Stimulated activated CD8-positive, alpha-beta memory T cell treated with anti-CD3 and anti-CD28 coated beads, Interleukin-15, amount 100 ng/mL, for 48 hours (primary cell): ENCODE data around the gene USP19.

ENCODE experiments used
- DNase-seq, 2 donors: peaks; one replicate each; pipeline ENCODE4 v3.0.0-alpha.2; 2020; ENCODE audit warnings: low read depth in 2 of 2

USP19 gene

DNA sequence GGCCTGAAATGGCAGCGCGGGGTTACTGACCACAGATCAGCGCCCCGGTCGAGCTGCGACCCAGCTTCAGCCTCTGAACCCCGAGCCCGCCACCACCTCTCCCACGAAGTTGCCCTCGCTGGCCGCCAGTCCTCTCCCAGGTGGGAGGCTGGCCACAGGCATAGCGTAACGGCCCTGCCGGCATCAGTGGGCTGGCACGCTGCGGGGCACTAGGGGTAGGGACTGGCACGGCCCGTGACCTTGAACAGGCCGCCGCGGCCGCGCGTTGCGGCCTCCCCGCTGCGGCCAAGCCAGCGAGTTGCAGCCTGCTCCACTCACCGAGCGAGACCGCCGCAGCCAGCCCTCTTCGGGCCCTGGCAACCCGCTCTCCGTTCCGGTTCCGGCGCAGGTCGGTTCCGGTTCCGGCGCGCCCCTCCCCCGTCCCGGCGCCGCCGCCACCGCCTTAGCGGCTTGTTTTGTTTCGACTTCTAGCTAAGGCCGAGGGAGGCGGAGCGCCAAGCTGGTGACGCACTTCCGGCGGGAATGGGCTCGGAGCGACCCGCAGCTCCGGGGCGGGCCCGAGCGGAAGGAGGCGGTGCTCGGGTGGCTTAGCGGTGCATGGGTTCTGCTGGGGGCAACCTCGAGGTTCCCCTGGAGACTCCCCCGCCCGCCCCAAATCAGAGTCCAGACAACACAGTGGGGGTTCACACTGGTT lies at the start of gene USP19:
TSS of gene USP19 (minus strand) at position 386 of the 694 bp plus-strand sequence. CDS start 1,678 bp downstream, outside the sequence.
- DNase-seq: peak; percentile 91 to 95

DNA sequence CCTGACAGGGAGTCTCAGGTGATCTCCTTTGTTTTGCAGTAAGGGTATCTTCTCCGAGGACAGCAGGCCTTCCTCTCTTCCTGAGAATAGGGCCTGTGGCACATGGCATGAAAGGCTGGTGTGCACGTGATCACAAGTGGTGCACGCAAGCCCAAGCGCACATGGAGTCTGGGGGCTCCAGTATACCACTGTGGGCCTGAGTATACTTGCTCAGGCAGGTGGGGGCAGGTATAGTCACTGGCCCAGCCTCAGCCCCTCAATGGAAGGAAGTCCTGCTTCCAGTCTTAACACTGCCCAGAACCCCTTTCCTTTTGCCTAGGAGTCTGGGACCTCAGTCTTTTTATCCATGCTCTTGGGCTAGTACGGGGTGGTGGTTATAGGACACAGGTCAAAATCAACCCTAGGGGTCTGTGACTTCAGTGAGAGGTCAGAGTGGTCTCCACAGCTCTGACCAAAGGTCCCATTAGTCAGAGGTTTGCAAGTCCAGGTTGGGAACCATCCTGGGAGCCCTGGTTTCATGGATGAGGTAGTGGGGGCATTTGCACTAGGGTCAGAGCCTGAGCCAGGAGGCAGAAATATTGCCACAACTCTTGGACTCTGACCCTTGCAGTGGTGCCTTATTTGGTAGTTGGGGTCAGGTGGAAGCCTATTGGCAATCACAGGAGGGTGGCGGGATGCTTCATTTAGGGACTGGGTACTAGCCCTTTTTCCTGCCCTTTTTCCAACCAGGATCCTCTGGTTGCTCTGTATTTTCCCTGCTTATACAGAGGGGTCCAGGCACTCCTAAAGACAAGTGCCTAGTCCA lies 46.3 kb upstream of the USP19 start:
- DNase-seq: no peak

DNA sequence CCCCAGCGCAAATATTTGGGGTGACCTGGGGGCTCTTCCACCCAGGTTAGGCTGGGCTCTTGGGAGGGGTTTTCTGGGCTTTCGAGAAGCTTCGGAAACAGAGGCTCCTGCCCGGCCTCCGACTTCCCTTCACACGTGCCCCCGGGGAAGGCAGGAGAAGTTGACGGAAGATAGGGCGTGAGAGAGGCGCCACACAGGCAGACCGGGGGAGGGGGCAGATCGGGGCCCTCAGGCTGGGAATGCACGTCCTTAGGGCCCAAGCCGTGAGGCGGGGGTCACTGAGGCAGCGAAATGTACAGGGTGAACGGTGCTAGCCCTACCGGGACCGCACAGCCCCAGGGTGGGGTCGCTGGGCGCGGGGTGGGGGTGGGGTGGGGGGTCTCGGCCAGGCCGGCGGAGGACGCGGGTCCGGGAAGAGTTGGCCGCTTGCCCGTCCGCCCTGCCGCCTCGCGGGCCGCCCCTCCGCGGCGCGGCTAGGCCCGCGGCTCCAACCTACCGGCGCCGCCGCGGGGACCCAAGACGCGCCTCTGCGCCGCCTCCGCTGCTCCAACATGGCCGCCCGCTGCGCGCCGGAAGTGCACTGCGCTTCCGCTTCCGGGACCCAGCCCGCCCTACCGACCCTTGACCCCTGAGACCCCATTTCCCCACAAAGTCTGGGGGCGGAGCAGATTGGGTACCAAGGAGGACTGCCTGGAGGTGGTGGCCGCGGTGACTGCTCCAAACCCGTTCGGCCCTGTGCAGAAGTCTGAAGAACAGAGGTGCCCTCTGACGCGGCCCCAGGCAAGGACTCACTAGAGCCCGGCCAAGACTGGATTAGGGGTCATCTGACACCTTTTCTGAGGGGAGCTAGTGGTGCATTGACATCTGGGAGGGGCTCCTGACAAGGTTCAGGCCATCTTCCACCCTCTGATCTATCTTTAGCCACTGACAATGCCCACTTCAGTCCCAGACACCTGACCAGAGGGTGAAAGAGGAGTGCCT lies 45.4 kb upstream of the USP19 start, which contains the start of gene CCDC71:
TSS of gene CCDC71 (minus strand) at position 561 of the 981 bp plus-strand sequence. CDS start 2,123 bp downstream, outside the sequence.
- DNase-seq: peak; percentile 66 to 74

DNA sequence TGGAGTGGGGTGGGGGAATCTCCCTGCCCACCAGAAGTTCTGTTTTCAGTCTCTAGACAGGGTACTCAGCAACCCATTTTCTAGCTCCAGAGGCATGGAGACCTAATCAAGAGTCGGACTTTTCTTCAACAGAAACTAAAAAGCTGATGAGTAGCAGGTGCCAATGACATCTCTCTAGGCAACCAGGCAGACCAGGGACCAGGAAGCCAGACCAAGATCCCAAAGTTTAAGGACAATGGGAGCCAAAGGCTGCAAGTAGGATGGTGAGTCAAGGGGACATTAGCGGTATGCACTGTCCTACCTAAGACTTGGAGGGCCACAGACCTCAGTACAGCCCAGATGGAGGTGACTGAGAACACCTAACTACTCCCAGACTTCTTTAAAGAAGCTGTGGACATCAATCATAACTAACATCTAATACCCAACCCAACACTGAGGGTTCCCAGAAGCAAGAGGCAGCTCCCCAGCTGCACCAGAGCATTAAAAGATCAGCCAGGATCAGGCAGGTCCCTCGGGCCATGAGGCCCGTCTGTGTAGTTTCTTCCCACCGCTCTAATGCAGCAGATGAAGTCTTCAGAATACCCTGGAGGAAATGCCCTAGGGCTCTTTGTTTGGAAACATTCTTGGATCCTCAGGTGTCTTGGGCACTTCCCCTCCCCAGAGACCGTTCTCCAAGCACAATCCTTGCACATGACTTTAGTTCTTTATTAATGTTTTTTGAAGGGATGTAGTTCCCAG lies 44.5 kb upstream of the USP19 start:
- DNase-seq: no peak

DNA sequence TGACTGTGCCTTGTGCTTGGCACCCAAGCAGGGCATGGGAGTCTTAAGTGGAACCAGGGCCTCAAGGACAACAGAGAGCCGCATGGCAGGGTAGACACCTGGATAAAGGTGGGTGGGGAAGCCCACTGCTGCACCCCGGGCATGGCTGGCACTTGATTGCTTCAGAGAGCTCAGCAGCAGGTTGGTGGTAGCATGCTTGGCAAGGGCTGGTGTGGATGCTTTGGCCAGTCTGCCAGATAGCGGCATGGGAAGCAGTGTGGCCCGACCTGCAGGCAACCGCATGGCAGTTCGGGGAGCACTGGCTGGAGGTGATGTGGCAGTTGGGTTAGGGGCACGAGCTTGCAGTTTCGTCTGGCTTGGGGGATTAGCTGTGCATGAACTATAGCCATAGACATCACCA lies 43.0 kb upstream of the USP19 start:
- DNase-seq: no peak

DNA sequence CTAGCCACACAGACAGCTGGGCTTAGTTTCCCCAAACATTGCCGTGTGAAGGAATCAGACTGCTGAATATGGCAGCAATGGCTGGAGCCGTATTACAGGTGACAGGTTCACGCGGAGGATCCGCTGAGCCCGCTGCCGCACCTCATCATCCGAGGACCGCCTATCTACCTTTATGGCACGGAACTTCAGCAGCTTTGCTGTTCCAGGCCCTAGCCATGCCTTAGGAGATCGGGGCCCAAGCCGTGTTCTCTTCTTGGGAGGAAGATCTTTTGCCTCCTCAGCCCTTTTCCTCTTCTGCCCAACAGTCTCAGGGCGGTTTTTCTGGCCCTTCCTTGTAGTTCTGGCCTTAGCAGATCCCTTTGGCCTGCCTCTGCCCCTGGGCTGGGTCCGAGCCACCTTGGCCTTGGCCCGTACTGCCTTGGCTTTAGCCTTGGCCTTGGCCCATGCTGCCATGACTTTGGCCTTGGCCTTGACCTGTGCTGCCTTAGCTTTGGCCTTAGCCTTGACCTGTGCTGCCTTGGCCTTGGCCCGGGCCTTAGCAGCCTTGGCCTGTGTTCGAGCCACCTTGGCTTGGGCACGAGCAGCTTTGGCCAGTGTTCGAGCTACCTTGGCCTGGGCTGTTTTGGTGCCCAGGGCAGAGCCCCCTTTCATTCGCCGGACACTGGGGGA lies 42.3 kb upstream of the USP19 start:
- no peak for DNase-seq

DNA sequence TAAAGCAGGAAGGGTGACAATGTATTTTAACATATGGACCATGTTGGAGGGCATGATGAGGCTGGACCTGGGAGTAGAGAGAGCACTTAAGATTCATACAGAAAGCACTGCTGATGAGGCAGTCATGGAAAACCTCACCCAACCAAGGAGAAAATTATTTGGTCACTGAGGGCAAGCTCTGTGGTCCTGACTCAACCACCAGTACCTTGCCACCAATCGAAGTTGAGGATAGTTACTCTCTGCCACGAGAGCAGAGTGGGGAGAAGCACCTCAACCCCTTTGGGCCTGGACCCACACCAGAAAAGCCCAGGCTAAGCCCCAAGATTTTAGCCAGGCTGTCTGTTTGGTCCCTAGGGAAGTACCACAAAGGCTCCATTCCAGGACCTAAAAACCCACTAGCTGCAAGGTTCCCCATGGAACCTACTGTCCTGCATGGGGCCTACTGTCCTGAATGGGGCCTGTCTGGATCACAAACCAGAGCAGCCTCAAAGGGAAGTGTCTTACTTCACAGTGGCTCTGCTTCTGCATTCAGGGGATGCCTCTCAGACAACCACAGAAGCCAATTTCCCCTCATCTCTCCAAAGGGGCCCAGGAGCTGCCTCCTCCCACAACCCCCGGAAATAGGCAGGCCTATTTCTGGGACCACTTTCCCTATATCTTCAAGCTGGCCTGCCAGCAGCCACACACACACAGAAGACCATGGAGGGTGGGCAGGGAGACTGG lies 41.3 kb upstream of the USP19 start:
- peak; percentile 11 to 31 for DNase-seq

GRCh38 chr3:49161197-49161596 lies 40.6 kb upstream of the USP19 start:
- DNase-seq: no peak

DNA sequence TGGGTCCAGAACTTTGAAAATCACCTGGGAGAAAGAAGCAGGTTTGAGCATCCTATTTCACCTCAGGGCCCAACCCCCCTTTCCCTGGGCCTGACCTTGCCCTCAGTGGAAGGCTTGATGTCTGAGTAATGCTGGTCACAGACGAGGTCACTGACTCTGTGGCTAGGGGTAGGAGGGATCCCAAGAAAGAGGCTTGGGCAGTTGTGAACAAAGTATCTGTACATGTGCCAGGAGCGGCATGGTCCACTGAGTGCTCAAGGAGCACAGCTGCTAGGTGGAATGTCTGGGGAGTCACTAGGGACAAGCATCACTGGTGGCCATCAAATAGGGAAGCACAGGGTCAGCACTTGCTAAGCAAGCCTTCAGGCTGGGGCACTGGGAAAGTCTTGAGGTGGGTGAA lies 38.2 kb upstream of the USP19 start:
- DNase-seq: no peak

DNA sequence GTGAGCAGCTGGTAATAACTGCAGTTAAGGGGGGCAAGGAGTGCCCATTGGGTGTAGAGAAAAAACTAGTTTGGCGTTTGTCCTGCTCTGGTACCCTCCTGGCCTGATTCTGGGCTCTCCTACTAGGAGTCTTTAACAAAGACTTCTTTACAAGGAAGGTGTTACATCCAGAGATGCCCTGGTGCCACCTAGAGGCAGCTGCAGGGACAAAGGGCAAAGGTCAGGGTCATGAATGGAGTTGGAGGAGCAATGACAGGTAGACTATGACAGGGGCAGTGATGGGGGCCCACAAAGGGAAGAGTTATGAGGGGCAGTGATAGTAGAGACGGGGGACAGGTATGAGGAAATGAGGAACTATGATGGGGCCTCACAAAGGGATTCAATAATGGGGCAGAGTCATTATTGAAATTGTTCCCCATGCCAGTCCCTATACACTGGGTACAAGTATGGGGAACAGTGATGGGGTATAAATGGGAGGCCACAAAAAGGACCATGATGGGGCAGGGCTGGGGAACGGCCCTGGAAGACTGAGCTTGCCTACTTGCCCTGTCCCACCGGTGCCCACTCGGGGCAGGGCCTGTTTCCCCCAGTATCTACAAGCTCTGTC lies 37.6 kb upstream of the USP19 start:
- DNase-seq: peak in 1 of 2 donors; percentile 31

- no peak for DNase-seq
These were observed 36.7 kb upstream of the USP19 start for GRCh38 chr3:49157289-49157688.

DNA sequence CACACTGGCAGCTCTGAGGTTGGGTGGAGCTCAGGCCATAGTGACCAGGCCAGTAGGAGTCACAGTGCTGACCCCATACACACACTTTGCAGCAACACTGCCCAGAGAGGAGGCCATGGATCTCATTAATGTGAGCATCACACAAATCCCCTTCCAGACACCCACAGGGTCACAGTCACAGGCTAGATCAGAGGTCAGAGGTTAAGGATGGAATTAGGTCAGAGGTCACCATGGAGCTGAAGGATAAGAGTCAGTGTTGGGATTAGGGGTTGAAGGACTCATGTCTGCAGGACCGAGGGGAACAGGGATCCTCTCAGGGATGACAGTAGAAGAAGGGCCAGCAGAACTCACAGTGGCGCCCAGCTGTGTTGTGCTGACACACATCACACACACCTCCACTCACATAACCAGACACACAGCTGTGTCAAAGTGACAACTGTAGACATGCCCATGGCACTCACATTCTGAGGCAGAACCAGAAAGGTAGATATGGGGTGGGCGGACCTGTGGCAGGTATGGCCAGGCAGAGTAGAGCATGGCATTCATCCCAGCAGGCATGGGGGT lies 32.8 kb upstream of the USP19 start:
- DNase-seq: no peak

DNA sequence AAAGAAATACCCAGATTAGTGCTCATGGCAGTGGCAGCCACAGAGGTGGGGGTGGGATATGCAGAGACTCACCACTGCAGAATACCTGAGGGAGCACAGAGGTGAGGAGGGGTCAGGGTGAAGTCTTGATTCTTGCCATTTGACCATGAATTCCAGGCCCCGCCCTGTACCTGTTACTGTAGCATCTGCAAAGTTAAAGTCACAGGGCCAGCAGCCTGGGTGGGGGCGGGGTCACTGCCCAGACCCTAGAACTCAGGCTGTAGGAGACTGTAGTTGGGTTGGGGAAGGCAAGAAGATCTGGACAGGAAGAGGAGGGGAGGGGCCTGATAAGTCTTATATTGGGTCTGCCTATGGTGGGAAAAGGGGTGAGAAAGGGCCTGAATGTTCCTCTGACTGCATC lies 31.0 kb upstream of the USP19 start:
- no peak for DNase-seq

- DNase-seq: no peak
These were observed 27.5 kb upstream of the USP19 start for GRCh38 chr3:49148159-49148558.

DNA sequence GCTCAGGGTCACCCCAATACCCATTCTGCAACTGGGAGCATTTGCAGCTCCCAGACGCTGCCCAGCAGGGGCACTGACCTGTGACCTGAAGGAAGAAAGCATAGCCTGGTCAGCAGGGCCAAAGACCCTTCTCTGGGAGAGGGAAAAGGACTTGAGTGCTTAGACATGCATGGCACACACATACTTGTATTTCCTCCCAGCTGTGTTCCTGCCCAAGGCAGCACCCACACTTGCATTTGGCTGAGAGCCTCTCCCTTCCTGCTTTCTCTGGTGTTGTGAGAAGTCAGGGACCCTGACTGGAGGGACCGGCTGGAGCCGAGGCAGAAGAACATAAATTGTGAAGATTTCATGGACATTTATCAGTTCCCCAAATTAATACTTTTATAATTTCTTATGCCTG lies 19.5 kb upstream of the USP19 start:
- DNase-seq: no peak

DNA sequence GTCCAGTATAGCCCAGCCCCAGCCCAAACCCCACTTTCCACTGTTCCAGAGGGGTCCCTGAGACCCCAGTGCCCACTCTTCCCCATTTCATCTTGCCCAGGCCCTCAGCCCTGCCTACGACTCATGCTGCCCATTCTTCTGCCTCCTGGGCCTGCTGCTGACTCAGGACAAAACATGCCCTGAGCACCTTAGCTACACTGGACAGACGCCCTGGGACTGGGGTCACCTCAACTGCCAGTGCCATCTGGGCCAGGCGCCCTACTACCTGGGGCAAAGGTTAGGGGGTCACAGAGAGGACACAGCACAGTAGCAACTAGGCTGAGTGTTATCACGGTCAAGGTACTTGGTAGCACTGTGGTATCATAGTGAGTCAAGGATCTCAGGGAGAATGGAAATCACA lies 14.9 kb upstream of the USP19 start:
- no peak for DNase-seq

DNA sequence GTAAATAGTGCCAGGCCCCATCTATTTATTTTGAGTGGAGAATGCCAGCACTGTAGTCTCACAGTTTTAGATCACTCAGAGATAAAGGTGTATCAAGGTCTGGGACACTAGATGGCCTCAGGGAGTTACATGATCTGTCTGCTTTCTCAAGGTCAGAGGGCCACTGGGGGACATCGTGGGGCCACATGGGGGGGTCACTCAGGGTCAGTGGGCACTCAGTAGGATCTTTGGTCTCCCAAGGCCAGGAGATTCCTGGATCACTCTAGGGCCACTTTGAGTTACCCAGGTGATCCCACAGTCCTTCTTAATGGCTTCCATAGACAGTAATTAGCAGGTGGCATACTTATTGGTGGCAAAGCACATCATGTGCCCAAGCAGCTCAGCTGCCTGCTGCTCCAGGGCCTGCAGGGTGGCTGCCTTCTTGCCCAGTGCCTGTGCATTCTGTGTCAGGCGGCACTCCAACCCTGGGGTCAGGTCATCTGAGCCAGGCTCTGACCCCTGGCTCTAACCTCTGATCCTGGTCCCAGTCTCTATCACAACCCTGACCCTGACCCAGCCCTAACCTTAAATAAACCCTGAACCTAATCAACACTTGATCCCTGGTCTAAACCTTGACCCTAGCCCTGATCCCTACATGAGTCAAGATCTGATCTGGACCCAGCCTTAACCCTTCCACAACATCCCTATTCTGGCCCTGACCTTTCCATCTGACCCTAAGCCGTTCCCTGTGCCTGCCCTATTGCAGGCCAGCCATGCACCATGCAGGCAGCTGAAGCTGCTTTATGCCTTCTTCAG lies 14.0 kb upstream of the USP19 start:
- no peak for DNase-seq

GRCh38 chr3:49133226-49133951 lies 12.8 kb upstream of the USP19 start:
- no peak for DNase-seq
